ENCODE measurements around the gene TUBB1. TPM values are rescaled to one million over a fixed set of nuclear protein-coding genes. Genes with fewer than 3 reads are reported as not detected.

Gene TUBB1
- total RNA-seq, 3 donors from 2014 or later = not detected

DNA sequence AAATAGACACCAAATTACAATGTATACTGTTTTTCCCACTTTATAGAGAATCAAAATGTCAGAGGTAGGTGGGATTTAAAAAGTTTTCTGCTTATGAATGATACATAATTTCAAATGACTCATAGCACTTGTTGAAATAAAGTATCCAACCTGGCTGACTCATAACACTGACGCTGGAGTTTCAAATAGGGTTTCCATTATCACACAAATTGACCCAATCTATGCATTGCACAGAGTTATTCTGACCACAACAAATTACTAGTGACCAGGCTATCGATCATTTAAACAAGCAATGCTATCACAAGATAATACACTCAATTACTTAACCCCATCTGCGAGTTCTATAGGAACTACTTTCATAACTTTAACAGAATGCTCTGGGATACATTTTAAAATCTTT lies 55.2 kb downstream of the TUBB1 start:
- Mint-ChIP-seq H3K4me1 (ENCODE audit: low read depth) (peaks cover 19% of the 10 kb centered on the region), H3K27me3 (ENCODE audit: low read depth) (peaks cover 6% of the 10 kb centered on the region), H3K4me3 (no peak overlapping the region), H3K9me3 (no peaks in the 10 kb centered on the region), H3K36me3 (ENCODE audit: insufficient read depth) (no peaks in the 10 kb centered on the region)
- ATAC-seq (peak; percentile 62 to 78), DNase-seq (no peak)

DNA sequence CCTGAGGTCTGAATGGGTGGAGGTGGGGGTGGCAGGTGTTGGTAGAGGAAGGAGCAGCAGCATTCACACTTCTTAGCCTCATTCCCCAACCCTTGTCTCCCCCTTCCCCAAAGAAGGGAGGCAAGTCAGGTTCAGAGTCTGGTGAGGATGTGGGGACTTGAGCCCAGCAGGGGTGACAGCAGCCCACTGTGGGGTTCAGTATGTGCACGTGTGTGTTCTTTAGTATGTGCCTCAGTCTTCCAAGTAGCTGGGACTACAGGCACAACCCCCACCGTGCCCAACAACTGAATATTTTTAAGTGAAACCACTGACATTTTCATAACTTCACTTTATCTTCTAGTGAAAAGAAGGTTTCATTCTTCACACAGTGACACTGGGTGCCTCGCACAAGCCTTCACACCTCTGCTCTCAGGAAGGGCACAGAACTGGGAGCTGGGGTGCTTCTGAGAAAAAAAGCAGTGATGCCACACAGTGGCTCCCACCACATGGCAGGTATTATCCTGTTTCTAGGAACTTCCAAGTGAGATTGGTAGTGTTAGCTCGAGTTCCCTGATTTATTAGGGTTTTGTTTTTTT lies 56.8 kb downstream of the TUBB1 start:
- H3K27me3 Mint-ChIP-seq (ENCODE audit: low read depth) = peaks cover 6% of the 10 kb centered on the region
- no peak for ATAC-seq
- H3K36me3 Mint-ChIP-seq (ENCODE audit: insufficient read depth) = no peaks in the 10 kb centered on the region
- H3K4me3 Mint-ChIP-seq = no peak overlapping the region
- H3K9me3 Mint-ChIP-seq = no peaks in the 10 kb centered on the region
- DNase-seq = no peak
- H3K4me1 Mint-ChIP-seq (ENCODE audit: low read depth) = peaks cover 19% of the 10 kb centered on the region

Other genes with a start within 250 kb of the TUBB1 start
- under 1 TPM; 0.38 to 0.96 (median 0.40) TPM for gene GNAS-AS1, start 168.5 kb upstream of the TUBB1 start, total RNA-seq
- gene GNAS, start 166.7 kb upstream of the TUBB1 start, total RNA-seq = 100 to 1,000 TPM; 390 to 448 (median 440) TPM
- gene NELFCD, start 38.2 kb upstream of the TUBB1 start, total RNA-seq = 100 to 1,000 TPM; 119 to 146 (median 128) TPM
- gene CTSZ, start 12.2 kb upstream of the TUBB1 start, total RNA-seq = 10 to 100 TPM; 18.7 to 27.9 (median 20.0) TPM
- gene ATP5F1E, start 12.9 kb downstream of the TUBB1 start, total RNA-seq = 10 to 100 TPM; 86.1 to 99.3 (median 95.0) TPM
- gene PRELID3B, start 23.4 kb downstream of the TUBB1 start, total RNA-seq = 100 to 1,000 TPM; 147 to 174 (median 160) TPM
- gene ZNF831, start 144.4 kb downstream of the TUBB1 start, total RNA-seq = 1 to 10 TPM; 1.8 to 2.5 (median 2.2) TPM